GM18502 (cell line): Measurements from ENCODE around the gene PTOV1.

Experiments
- ATAC-seq: cut with Tn5 transposase; IDR thresholded peaks from one replicate; pipeline ENCODE4 v1.9.1; 2021; ENCODE audit warnings: mild to moderate bottlenecking; ENCODE audit not compliant: unreplicated experiment, poor library complexity

Gene PTOV1

GRCh38 chr19:49871349-49871985, 20.5 kb downstream of the PTOV1 start:
- ATAC-seq, result no peak

GRCh38 chr19:49872245-49873128, 21.5 kb downstream of the PTOV1 start:
- no peak for ATAC-seq

DNA sequence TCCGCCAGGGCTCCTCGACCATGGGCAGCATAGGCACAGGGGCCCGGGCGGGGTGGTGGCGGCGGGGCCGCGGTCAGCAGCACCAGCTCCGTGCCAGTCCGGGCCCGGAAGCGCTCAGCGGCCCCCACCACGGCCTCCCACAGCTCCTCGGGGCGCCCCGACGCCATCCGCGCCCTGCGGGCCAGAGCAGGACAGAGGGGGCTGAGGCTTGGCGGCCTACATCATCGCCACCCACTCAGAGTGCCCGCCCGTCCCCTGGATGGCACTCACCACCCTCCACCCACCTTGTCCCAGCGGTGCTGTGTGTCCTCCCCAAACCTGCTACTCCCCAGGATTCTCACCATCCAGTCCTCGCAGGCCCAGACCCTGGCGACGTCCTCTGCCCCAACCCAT, 22.2 kb downstream of the PTOV1 start:
- no peak for ATAC-seq

DNA sequence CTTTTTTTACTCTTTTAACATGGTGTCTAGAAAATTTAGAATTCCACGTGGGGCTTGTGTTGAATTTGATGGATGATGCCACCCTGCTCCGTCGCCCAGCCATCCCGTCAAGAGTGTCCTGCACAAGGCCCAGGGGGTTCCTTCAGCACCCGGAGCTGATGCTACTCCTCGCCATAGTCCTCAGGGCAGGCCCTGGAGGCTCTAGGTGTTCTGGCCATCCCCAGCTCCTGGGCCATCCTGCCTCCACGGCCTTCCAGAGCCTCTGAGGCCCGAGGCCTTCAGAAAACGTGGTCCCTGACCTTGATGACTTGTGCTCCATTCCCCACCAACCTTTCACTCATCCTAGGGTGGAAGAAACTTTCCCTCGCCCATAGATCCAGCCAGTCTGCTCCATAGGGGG, 22.9 kb downstream of the PTOV1 start:
- no peak for ATAC-seq

DNA sequence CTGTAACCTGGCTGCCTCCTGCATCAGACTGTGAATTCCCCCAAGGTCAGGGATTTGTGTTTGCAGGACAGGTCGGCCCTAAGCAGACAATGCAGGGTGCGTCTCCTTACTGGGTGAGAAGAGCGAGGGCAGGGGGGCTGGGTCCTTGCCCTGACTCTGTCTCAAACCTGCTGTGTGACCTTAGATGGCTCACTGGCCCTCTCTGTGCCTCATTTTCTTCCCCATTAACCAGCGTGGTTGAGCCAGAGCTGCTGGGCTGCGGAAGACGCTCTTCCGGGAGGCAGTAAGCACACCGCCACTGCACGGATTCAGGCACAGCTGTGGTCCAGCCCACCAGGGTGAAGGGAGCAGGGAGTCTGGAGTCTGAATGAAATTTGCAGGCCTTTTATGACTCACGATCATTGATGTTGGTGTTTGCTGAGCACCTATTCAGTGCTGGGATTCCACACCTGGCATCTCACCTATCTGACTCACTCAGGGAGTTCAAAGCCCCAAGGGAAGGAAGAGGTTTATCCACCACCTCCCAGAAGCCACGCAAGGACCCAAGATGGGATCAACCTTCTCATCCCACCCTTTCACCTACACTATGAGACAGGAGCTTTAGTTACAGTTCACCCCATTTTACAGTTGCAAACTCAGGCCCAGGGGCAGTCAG, 23.7 kb downstream of the PTOV1 start:
- ATAC-seq, result no peak

DNA sequence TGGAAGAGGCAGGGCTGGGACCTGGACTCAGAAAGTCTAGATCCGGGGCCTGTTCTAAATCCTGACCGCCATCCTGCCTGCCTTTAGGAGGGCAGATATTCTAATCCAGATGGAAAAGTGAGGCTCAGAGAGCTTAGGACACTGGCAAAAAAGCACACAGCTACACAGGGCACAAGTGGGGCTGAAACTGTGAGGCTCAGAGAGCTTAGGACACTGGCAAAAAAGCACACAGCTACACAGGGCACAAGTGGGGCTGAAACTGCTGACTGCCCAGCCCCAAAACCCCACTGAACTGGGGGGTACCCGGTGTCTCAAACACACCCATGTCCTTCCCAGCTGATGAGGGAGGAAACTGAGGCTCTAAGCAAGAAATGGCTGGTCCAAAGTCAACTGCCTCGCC, 24.2 kb downstream of the PTOV1 start:
- ATAC-seq, result no peak

- no peak for ATAC-seq
These were observed 25.0 kb downstream of the PTOV1 start for GRCh38 chr19:49875857-49876421.

DNA sequence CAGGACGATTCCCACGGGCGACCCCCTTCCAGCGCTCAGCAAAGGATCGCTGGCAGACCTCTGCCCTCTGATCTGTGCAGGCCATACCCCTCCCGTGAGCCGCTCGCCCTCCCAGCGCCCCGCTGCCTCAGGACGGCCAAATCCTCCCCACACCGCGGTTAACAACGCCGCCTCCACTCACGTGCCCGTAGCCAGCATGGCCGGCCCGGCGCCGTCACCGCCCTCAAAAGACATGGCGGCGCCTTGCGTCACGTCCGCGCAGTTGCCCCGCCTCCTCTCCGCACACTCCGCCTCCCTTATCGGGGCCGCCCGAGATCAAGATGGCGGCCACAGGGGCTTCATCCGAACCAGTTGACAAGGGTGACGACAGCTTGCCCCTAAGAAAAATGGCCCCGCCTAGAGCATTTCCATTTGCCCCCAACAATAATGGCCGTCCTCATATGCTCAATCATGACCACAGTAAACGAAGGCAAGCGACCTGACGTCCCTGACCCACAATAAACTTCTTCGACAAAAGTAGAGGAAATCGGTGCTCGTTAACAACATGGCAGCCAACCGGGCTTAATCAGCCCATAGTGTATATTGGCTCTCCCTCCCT, 25.6 kb downstream of the PTOV1 start:
- ATAC-seq, result peak; percentile 55

- peak; percentile 54 for ATAC-seq
These were observed 26.3 kb downstream of the PTOV1 start, which contains the start of the genes AKT1S1 and TBC1D17 for GRCh38 chr19:49877020-49877878. Gene AKT1S1 (minus strand): TSS chr19:49877355. CDS start chr19:49873295, 4,060 bp downstream. Gene TBC1D17 (plus strand): TSS chr19:49877702. CDS start chr19:49877724, 22 bp downstream.

- peak; percentile 48 for ATAC-seq
These were observed 27.2 kb downstream of the PTOV1 start for GRCh38 chr19:49877879-49878743.

- ATAC-seq, result no peak
These were observed 27.7 kb downstream of the PTOV1 start for GRCh38 chr19:49878744-49879070.

- no peak for ATAC-seq
These were observed 28.4 kb downstream of the PTOV1 start for GRCh38 chr19:49879243-49879963.

GRCh38 chr19:49880162-49880869, 29.4 kb downstream of the PTOV1 start:
- no peak for ATAC-seq

DNA sequence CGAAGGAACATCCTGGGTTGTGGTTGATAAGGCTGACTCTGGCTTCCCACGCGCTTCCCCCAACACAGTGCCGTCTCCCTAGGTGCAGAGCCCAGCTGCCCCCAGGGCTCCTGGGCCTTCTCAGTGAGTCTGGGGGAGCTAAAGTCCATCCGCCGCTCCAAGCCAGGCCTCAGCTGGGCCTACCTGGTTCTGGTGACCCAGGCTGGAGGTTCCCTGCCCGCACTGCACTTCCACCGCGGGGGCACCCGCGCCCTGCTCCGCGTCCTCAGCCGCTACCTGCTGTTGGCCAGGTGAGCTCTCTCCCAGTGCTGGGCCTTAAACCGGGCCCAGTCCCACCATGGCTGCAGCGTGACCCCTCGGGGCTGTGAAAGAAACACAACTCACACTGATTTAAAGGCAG, 30.2 kb downstream of the PTOV1 start:
- ATAC-seq, result no peak

- ATAC-seq, result no peak
These were observed 30.9 kb downstream of the PTOV1 start for GRCh38 chr19:49881672-49882394.

- no peak for ATAC-seq
These were observed 31.7 kb downstream of the PTOV1 start for GRCh38 chr19:49882643-49883042.

DNA sequence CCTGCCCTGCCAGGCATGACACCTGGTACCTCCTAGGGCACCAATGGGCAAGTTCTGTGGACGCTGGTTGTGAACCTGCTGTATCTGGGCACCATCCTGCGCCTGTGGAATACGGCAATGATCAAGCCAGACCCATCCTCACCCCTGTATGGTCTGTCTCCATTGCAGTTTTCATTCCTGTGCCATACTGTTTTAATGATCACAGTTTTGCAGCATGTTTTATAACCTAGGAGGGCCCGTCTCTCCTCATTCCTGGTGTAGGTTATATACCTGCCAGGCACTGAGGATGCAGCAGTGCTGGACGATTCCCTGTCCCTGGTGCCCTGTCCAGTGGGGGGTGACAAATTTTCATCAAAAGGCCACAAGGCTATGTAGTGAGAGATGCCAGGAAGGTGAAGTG, 32.1 kb downstream of the PTOV1 start:
- no peak for ATAC-seq
